A549 treated with DMSO at 1 μM for 4 hours (cell line): Measurements from ENCODE around the gene RMRP. TPM values are rescaled to one million over a fixed set of nuclear protein-coding genes. Genes with fewer than 3 reads are reported as not detected.

Source experiments
- total RNA-seq: library from RNA; stranded (reverse); fragments of 200-300 nt; extraction: Qiagen RNA extraction; gene quantifications from 5 replicates; pipeline ENCODE4 v1.2.3, GENCODE V29; 2022; ENCODE audit warnings: low read depth

Gene RMRP
- 7.7 to 45.5 TPM (median 11.2 TPM) in 4 of 5 replicates, not detected in the other for total RNA-seq

DNA sequence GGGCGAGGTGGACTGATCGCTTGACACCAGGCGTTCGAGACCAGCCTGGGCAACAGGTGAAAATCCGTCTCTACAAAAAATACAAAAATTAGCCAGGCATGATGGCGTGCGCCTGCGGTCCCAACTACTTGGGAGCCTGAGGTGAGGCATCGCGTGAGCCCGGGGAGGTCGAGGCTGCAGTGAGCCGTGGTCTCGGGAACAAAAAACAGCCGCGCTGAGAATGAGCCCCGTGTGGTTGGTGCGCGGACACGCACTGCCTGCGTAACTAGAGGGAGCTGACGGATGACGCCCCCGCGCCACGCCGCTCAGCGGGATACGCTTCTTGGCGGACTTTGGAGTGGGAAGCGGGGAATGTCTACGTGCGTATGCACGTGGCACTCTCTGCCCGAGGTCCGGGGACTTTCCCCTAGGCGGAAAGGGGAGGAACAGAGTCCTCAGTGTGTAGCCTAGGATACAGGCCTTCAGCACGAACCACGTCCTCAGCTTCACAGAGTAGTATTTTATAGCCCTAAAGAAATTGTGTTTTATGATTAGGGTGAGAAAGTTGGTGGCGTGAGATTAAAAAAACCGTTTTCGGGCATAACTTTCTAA, at the start of gene RMRP:
Gene RMRP, minus strand, starts transcription at position 474 of the 591 bp plus-strand sequence.

GRCh38 chr9:35689542-35690293, 31.9 kb upstream of the RMRP start, which contains the start of gene TPM2:
TPM2 (minus strand) TSS chr9:35689925; CDS start chr9:35689817, 108 bp downstream.

GRCh38 chr9:35673132-35674024, 15.6 kb upstream of the RMRP start, which contains the start of gene CA9:
CA9 (plus strand) TSS chr9:35673928; CDS start chr9:35673960, 32 bp downstream.

DNA sequence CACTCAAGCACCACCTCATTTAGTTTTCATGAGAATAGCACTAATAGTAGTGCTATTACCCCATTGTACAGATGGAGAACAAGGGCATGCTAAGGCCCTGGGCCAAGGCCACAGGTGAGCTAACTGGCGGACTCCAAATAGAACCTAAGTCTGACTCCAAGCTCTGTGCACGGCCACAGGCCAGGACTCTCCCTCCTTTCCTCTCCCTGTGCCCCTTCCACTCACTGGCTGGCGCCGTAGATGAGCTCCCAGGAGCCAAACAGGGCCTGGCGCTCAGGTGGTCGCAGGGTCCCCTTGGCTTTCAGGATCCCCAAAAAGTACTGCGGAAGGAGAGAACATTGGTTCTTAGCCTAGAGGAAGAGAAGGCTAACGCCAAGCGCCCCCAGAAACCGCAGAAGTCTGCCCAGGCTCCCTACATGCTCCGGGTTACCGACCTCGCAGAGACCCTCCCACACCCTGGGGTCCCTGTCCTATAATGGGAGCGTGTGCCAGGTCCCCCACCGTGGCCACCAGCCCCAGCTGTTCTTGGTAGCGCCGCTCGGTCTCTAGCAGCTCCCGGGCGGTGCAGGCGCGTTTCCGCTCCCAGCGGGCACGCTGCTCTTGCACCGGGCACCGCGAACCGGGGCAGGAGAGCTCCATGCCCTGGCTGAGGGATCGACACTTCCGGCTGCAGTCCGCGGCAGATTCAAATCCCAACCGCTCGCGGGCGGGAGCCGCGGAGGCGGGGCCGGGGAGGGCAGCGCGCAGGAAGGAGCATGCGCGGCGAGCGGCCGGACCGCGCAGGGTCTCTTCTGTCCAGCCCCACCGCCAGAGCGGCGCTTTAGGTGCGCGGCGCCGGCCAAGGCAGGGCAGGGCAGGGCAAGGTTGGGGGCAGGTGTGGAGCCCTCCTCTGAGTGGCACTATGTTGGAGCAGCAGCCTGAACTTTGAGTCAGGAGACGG, 7.0 kb upstream of the RMRP start, which contains the start of gene ARHGEF39:
Gene ARHGEF39, minus strand, starts transcription at position 665 of the 940 bp plus-strand sequence. Its CDS starts 26 bp downstream, at position 639.

DNA sequence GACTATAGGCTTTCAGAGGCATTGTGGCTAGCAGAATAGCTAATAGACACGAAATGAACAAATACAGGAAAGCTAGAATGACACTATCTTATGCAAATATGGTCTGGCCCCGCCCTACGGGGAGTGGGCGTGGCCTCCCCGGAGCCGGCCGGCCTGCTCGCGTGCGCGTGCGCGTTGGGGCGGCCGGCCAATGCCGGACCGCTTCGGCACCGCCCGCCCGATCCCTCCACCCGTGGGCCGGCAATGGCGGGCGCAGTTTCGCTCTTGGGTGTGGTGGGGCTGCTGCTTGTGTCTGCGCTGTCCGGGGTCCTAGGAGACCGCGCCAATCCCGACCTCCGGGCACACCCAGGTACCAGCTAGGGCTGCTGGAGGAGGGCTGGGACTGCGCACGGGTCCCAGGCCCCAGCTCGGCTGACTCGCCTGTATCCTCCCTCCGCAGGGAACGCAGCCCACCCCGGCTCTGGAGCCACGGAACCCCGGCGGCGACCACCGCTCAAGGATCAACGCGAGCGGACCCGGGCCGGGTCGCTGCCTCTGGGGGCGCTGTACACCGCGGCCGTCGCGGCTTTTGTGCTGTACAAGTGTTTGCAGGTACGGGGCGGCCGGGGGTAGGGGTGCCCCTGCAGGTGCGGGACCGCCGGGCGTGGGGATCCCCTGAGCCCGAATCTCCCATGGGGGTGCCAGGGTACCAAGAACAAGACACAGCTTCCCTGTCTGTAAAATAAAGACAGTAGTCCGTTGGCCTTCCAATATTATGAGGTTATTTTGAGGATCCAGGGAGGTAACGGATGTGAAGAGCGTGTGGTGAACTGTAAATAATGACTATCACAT, 533 bp upstream of the RMRP start, which contains the start of gene CCDC107:
Gene CCDC107, plus strand, starts transcription at position 156 of the 831 bp plus-strand sequence. Its CDS starts 88 bp downstream, at position 244.

GRCh38 chr9:35650341-35651158, 7.3 kb downstream of the RMRP start, which contains the start of gene SIT1:
SIT1 (minus strand) TSS chr9:35650931; CDS start chr9:35650853, 78 bp downstream.

DNA sequence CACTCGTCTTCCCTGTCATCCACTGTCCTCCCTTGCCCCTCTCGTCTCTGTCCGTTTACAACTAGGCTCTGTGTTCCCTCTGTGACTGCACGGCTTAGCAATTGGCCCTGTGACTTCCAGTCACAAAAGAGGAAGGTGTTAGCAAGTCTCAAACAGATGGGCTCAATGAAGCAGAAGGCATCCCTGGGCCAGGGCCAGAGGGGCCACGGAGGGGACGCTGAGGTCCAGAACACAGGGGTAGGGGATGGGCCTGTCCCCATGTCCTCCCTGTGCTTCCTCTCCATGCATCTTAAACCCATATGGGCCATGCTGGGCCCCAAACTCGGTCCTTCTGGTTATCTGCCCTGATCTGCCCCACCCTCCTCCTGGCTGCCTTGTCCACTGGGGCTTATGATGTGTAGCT, 39.5 kb downstream of the RMRP start, which contains the start of gene CD72:
Gene CD72, minus strand, starts transcription at position 89 of the 403 bp plus-strand sequence. CDS start 110 bp downstream, outside the sequence.

Other genes starting within 250 kb of the RMRP start
- gene RUSC2, start 167.9 kb downstream of the RMRP start, total RNA-seq = 22.2 to 25.9 TPM (median 23.8 TPM) in 5 replicates
- gene TESK1, start 52.8 kb downstream of the RMRP start, total RNA-seq = 22.2 to 26.3 TPM (median 22.7 TPM) in 5 replicates
- 0.06 to 0.13 TPM (median 0.10 TPM) in 3 of 5 replicates, not detected in the others for gene CD72, start 39.6 kb downstream of the RMRP start, total RNA-seq
- gene SIT1, start 7.1 kb downstream of the RMRP start, total RNA-seq = not detected in 5 replicates
- gene CCDC107, start 273 bp upstream of the RMRP start, total RNA-seq = 20.7 to 25.4 TPM (median 22.7 TPM) in 5 replicates
- gene ARHGEF39, start 7.2 kb upstream of the RMRP start, total RNA-seq = 11.9 to 21.4 TPM (median 19.4 TPM) in 5 replicates
- 3.4 to 8.1 TPM (median 6.2 TPM) in 5 replicates for gene CA9, start 15.9 kb upstream of the RMRP start, total RNA-seq
- 576 to 636 TPM (median 626 TPM) in 5 replicates for gene TPM2, start 31.9 kb upstream of the RMRP start, total RNA-seq
- gene TLN1, start 74.2 kb upstream of the RMRP start, total RNA-seq = 104 to 127 TPM (median 121 TPM) in 5 replicates
- gene CREB3, start 74.6 kb upstream of the RMRP start, total RNA-seq = 55.2 to 62.8 TPM (median 58.7 TPM) in 5 replicates
- 27.0 to 34.7 TPM (median 32.4 TPM) in 5 replicates for gene GBA2, start 91.2 kb upstream of the RMRP start, total RNA-seq
- 13.0 to 17.9 TPM (median 16.5 TPM) in 5 replicates for gene RGP1, start 91.3 kb upstream of the RMRP start, total RNA-seq
- gene MSMP, start 96.3 kb upstream of the RMRP start, total RNA-seq = 0.23 to 0.38 TPM in 2 of 5 replicates, not detected in the others
- gene NPR2, start 133.6 kb upstream of the RMRP start, total RNA-seq = 3.8 to 6.4 TPM (median 5.9 TPM) in 5 replicates
- 0.24 to 0.70 TPM (median 0.46 TPM) in 4 of 5 replicates, not detected in the other for gene SPAG8, start 154.2 kb upstream of the RMRP start, total RNA-seq
- gene HINT2, start 157.0 kb upstream of the RMRP start, total RNA-seq = 73.1 to 103 TPM (median 93.6 TPM) in 5 replicates
- gene FAM221B, start 170.7 kb upstream of the RMRP start, total RNA-seq = not detected in 5 replicates
- gene TMEM8B, start 171.2 kb upstream of the RMRP start, total RNA-seq = 1.5 to 3.4 TPM (median 3.1 TPM) in 5 replicates
- gene OR13J1, start 212.4 kb upstream of the RMRP start, total RNA-seq = not detected in 5 replicates
- gene HRCT1, start 248.2 kb upstream of the RMRP start, total RNA-seq = 0.11 to 0.17 TPM (median 0.14 TPM) in 3 of 5 replicates, not detected in the others